ENCODE measurements around the gene ALDH1A3.

GRCh38 chr15:100898661-100899462 is 19.2 kb downstream of the ALDH1A3 start:
- no peak for TF ChIP-seq POLR2A (IDR thresholded peaks at IDR 0.05)
- TF ChIP-seq, protein P1, sequence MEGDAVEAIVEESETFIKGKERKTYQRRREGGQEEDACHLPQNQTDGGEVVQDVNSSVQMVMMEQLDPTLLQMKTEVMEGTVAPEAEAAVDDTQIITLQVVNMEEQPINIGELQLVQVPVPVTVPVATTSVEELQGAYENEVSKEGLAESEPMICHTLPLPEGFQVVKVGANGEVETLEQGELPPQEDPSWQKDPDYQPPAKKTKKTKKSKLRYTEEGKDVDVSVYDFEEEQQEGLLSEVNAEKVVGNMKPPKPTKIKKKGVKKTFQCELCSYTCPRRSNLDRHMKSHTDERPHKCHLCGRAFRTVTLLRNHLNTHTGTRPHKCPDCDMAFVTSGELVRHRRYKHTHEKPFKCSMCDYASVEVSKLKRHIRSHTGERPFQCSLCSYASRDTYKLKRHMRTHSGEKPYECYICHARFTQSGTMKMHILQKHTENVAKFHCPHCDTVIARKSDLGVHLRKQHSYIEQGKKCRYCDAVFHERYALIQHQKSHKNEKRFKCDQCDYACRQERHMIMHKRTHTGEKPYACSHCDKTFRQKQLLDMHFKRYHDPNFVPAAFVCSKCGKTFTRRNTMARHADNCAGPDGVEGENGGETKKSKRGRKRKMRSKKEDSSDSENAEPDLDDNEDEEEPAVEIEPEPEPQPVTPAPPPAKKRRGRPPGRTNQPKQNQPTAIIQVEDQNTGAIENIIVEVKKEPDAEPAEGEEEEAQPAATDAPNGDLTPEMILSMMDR (IDR thresholded peaks at IDR 0.05): no peak

Data from suprapubic skin (tissue), 3 donors.